ENCODE results near the gene CCDC144A.
"Not testable (repeated sequence)": the region's sequence is repeated elsewhere in the genome, so short reads cannot be mapped to it uniquely, and the experiment has no call there.

Gene CCDC144A

DNA sequence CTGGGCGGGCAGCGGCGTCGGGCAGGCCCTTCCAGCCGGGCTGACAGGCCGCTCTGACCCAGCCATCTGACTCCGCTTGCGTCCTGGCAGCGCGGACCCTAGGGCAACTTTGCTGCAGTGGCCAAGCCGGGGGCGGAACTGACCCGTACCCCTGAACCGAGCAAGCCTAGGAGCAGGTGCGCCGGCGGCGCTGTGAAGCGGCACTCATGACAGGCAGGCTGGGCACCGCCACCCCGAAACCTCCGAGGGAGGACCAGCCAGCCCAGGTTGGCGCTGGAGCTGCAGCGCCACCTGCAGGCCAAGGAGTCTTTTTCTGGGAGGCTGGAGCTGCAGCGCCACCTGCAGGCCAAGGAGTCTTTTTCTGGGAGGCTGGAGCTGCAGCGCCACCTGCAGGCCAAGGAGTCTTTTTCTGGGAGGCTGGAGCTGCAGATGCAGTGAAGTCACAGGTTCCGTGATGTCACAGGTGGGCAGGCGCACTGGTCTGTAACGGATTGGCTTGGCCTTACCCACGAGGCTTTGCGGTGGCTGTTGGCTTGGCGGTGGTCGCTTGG is at the start of gene CCDC144A:
Gene CCDC144A (plus strand): TSS at position 511 of the 551 bp plus-strand sequence. CDS start 160 bp downstream, outside the sequence.
- not testable (repeated sequence) for H3K27ac ChIP-seq
- peak within 1 kb of the TSS in 3 of 7 experiments; percentile 2 to 34 (median 25) for H3K4me3 ChIP-seq

DNA sequence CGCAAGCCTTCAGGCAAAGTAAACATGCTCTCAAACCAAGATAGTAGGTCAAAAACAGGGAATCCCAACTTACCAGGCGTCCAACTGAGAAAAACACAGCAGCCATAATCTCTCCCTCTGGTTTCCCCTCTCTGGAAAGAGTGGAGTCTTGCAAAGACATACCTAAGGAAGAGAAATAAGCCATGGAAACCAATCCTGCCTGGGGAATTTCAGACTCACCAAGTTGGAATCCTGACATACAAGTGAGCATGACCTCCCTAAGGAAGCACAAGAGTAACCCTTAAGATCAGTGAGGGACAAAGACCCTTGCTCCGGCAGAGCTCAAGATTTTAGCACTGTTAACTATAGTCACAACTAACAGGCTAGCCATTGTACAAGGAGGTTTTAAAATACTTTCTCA is 40.5 kb upstream of the CCDC144A start:
- H3K27ac ChIP-seq, result no peak overlapping the region
- no peak overlapping the region for H3K4me3 ChIP-seq

- H3K27ac ChIP-seq, result peak overlapping the region in 6 of 21 experiments; percentile 89 to 96 (median 93)
- H3K4me3 ChIP-seq, result no peak overlapping the region
Measured at GRCh38 chr17:16652252-16652651, 37.8 kb upstream of the CCDC144A start.

GRCh38 chr17:16652847-16653366 is 37.1 kb upstream of the CCDC144A start:
- Histone ChIP-seq H3K27ac (peak overlapping the region; percentile 72 to 98 (median 93)), H3K4me3 (peak overlapping the region; percentile 64 to 89 (median 79))

DNA sequence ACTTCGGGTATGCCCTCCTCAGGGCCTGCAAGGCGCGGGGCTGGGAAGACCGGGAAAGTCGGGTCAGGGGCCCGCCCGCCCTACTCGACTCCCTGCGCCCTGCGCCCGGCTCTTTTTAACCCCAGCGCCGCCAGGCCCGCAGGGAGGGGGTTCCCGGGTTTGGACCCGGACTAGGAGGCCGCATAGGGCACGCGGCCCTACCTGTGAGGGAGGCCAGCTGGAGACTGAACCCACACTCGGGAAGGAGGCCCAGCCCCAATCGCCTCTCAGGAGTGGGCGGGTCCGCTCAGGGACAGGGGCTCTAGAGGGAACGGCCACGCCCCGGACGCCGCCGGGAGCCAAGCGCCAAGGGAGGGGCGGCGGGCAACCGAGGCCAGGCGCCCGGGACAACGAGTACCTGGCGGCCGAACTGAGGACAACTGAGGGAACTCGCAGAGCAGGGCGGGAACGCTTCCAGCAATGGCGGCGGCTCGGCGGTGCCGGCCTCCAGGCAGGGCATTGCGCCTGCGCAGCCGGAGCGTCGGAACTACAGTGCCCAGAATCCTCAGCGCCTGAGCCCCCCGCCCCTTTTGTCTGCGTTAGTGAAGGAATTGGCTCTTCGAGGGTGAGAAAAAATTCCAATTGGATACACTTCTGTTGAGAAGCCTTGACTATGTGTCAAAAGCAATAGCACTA is 36.5 kb upstream of the CCDC144A start, which contains the start of gene ZNF624:
Gene ZNF624 (minus strand): TSS at position 484 of the 675 bp plus-strand sequence.
- Histone ChIP-seq H3K4me3 (peak within 1 kb of the TSS; percentile 64 to 89 (median 79)), H3K27ac (peak within 1 kb of the TSS; percentile 72 to 98 (median 93))

DNA sequence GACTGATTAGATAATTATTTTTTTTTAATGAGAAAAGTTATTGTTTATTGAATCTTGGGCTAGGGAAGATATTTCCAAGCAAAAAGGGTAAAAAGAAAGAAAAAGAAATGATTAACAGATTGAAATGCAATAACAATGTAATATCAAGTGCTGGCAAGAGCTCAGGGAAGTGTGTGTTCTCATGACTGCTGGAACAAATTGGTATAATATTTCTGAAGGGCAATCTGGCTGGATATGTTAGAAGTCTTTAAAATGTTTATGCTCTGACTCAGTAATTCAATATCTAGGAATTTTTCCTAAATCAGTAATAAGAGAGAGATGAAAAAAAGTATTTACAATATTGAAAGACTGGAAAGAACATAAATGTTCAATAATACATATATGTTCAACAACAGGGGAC is 28.8 kb upstream of the CCDC144A start:
- Histone ChIP-seq H3K4me3 (no peak overlapping the region), H3K27ac (no peak overlapping the region)

- H3K27ac ChIP-seq, result no peak overlapping the region
Measured at GRCh38 chr17:16662936-16663335, 27.1 kb upstream of the CCDC144A start.

DNA sequence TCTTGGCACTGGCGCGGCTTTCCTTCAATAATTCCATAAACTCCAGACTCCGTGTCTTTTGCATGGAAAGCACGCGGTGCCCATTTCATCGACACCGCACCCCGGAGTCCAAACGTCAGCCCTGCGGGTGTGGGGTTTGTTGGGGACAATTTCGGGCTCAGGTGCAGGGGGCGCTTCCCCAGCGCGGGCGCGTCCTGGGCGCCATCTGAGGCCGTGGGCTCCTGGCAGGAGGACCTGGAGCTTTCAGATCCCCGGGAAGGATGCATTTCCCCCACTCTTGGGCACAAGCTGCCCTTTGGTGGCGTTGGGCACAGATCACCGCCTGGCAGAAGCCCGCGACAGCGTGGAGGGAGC is 23.5 kb upstream of the CCDC144A start:
- H3K27ac ChIP-seq, result not testable (repeated sequence)
- peak overlapping the region in 3 of 7 experiments; percentile 8 to 29 (median 9) for H3K4me3 ChIP-seq

More at GRCh38 chr17:16662936-16663335, 27.1 kb upstream of the CCDC144A start:
- no peak overlapping the region for H3K4me3 ChIP-seq

- H3K4me3 ChIP-seq, result peak overlapping the region in 3 of 7 experiments; percentile 8 to 29 (median 9)
- not testable (repeated sequence) for H3K27ac ChIP-seq
Measured at GRCh38 chr17:16666907-16667636, 23.0 kb upstream of the CCDC144A start.

DNA sequence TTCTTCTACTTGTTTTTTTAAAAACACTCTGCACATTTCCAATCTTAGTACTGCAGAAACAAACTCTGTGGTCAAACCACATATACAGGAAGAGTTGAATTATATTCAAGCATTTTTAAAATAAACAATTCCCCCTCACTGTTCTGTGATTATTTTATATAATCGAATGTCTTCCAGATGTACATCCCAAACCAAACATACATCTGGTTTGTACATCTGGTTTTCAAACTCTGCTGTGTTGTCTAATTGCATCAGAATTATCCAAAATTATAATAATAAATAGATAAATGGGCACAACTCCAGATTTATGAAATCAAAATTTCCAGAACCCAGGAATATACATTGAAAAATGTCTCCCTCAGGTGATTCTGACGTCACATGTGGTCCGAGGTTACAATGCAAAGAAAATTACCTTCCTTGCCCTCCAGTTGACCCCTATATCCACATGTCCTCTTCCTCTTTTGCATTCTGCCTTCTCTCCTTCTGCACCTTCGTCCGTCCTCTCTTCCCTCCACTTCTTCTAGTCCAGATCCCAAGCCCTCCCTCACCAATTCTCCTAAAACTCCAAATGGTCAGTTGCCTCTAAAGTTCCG is 13.3 kb upstream of the CCDC144A start:
- no peak overlapping the region for H3K27ac ChIP-seq

DNA sequence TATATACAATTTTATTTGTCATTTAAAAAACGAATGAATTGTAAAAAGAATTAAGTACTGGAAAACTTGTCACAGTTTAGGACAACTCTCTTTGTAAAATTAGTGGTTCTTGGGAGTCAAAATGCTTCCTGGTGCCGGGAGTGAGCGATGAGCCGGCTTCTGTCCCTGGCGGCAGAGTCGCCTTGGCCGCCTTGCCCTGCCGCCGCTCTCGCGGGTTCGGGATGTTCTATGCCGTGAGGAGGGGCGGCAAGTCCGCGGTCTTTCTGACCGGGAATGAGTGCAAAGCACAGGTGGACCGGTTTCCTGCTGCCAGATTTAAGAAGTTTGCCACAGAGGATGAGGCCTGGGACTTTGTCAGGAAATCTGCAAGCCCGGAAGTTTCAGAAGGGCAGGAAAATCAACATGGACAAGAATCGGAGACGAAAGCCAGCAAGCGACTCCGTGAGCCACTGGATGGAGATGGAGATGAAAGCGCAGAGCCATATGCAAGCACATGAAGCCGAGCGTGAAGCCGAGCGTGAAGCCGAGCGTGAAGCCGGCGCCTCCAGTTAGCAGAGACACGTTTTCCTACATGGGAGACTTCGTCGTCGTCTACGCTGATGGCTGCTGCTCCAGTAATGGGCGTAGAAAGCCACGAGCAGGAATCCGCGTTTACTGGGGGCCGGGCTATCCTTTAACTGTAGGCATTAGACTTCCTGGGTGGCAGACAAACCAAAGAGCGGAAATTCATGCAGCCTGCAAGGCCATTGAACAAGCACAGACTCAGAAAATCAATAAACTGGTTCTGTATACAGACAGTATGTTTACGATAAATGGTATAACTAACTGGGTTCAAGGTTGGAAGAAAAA is 6.5 kb upstream of the CCDC144A start:
- not testable (repeated sequence) for H3K27ac ChIP-seq, H3K4me3 ChIP-seq

More for the DNA sequence above, 13.3 kb upstream of the CCDC144A start:
- H3K4me3 ChIP-seq, result no peak overlapping the region

GRCh38 chr17:16686019-16686418 is 4.0 kb upstream of the CCDC144A start:
- not testable (repeated sequence) for H3K27ac ChIP-seq

DNA sequence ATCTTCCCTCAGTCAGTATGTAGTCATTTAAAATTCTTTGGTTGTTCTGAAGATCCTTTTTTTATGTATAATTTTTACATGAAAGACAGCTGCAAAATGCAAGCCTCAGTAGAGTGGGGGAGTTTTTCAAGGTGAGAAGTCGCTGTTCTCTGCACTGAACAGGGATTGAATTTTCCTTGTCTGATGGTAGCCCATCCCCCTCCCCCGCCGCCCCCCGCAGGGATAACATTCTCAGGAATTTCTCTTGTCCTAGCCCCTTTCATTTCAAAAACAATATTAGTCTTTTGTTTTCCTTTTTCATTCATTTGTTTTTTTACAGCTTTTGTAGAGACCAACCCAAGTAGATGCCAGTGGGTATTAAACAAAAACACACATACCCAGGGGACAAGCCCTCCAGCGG is 2.9 kb upstream of the CCDC144A start:
- not testable (repeated sequence) for H3K27ac ChIP-seq, H3K4me3 ChIP-seq

More at GRCh38 chr17:16686019-16686418, 4.0 kb upstream of the CCDC144A start:
- not testable (repeated sequence) for H3K4me3 ChIP-seq

GRCh38 chr17:16690447-16690846 is 406 bp downstream of the CCDC144A start:
- peak overlapping the region in 3 of 7 experiments; percentile 2 to 34 (median 25) for H3K4me3 ChIP-seq
- not testable (repeated sequence) for H3K27ac ChIP-seq

GRCh38 chr17:16697603-16698002 is 7.6 kb downstream of the CCDC144A start:
- not testable (repeated sequence) for H3K27ac ChIP-seq, H3K4me3 ChIP-seq

DNA sequence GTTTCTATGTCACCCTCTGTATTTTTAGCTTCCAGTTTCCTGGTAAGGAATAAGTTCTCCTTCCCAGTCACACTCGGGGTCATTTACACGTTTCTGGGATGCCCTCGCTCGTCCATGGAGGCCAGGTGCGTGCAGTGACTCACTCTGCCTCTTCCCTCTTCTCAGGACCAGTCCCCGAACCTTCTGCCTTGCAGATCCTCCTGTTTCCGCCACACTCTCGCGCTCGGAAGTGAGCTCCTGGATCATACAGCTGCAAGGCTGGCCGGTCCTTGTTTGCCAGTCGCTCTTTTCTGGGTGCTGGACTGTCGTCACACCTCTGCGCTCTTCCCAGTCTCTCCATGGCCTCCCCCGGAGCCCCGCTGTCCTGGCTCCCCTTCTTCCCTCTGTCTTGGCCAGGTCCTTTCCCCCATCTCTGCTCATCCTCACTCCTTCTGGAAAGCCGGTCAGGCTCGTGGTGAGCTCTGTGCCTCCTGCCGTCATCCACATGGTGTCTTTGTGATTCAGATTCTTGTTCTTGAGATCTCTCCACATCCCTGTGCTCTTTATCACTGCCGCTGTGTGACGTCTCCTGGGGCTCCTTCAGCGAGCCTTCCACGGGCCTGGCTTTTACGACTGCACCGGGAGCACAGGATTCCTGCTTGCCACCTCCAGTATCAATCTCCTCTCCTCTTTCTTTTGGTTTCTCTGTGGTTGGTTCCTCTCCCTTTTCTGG is 55.6 kb downstream of the CCDC144A start:
- H3K4me3 ChIP-seq, H3K27ac ChIP-seq: not testable (repeated sequence)

DNA sequence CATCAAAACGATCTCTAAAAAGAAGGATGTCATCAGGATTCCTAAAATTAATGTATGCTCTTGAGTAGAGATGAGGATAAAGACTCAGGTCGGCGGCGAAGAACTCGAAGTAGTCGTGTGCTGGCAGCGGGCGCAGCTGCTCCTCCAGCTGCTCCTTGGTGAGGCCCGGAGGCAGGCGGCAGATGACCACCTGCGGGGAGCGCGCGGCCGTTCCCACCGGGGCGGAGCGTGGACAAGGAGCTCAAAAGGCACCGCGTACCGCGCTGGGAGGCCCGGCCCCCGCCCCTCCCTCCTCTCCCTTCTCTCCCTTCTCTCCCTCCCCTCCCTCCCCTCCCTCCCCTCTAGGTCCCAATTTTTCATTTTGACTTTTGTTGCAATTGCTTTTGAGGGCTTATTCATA is 56.5 kb downstream of the CCDC144A start:
- not testable (repeated sequence) for H3K4me3 ChIP-seq, H3K27ac ChIP-seq

DNA sequence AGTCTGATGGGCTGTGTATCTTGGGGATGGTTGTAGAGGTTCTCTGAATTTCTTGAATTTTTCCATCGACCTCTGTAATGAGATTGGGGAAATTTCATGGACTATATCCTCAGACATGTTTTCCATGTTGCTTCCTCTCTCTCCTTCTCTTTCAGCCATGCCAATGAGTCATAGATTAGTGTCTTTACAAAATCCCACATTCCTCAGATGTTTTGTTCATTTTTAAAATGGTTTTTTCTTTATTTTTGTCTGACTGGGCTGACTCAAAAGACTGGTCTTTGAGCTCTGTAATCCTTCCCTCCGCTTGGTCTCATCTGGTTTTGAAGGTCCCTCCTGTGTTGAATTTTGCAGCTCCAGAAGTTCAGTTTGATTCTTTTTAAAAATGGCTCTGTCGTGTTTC is 60.5 kb downstream of the CCDC144A start:
- not testable (repeated sequence) for H3K4me3 ChIP-seq, H3K27ac ChIP-seq
